Activated CD8-positive, alpha-beta memory T cell treated with anti-CD3 and anti-CD28 coated beads for 36 hours (primary cell): ENCODE measurements around the gene PIGB. TPM values are rescaled to one million over a fixed set of nuclear protein-coding genes. Genes with fewer than 3 reads are reported as not detected.

Source experiments
- total RNA-seq, 2 experiments: library from RNA; stranded (reverse); gene quantifications; one replicate each; pipeline ENCODE4 v1.2.3, GENCODE V29; 2021

PIGB gene
- total RNA-seq, 2 experiments from 2014 or later, result 18.5 to 22.2 TPM

Other genes starting within 250 kb of the PIGB start
- 100 to 1,000 TPM; 180 to 190 TPM for gene RSL24D1, start 122.3 kb upstream of the PIGB start, total RNA-seq
- gene RAB27A, start 29.4 kb upstream of the PIGB start, total RNA-seq, result 100 to 1,000 TPM; 225 to 229 TPM
- 10 to 100 TPM; 10.6 to 11.9 TPM for gene PIGBOS1, start 99 bp upstream of the PIGB start, total RNA-seq
- 10 to 100 TPM; 11.3 to 11.4 TPM for gene CCPG1, start 89.1 kb downstream of the PIGB start, total RNA-seq
- not detected for gene PIERCE2, start 89.3 kb downstream of the PIGB start, total RNA-seq
- 1 to 10 TPM in 1 of 2 experiments, under 1 TPM in 1; 0.94 to 1.5 TPM for gene DNAAF4, start 189.0 kb downstream of the PIGB start, total RNA-seq